ENCODE results near the gene CES4A.

CES4A gene

DNA sequence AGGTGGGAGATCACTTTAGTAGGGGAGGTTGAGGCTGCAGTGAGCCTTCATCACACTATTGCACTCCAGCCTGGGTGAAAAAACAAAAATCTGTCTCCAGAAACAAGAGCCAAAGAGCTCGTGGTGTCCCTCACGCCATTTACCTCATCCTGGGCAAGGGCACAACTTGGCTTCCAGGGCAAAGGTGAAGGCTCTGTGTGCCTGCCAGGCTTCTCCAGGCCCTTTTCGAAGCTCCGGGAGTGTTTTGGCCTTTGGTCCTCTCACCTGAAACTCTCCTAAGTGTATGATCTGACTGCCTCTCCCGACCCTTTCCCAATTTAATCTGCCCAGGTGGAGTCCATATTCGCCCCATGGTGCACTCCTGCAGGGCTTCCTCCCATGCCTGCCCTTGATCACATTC is 38.9 kb upstream of the CES4A start (continued):
- TF ChIP-seq RARB (CRISPR knock-in tag; IDR thresholded peaks at IDR 0.05) = no peak
- TF ChIP-seq GLIS3 (CRISPR knock-in tag; IDR thresholded peaks at IDR 0.05) = no peak
- TF ChIP-seq, protein P1, sequence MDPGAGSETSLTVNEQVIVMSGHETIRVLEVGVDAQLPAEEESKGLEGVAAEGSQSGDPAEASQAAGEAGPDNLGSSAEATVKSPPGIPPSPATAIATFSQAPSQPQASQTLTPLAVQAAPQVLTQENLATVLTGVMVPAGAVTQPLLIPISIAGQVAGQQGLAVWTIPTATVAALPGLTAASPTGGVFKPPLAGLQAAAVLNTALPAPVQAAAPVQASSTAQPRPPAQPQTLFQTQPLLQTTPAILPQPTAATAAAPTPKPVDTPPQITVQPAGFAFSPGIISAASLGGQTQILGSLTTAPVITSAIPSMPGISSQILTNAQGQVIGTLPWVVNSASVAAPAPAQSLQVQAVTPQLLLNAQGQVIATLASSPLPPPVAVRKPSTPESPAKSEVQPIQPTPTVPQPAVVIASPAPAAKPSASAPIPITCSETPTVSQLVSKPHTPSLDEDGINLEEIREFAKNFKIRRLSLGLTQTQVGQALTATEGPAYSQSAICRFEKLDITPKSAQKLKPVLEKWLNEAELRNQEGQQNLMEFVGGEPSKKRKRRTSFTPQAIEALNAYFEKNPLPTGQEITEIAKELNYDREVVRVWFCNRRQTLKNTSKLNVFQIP (CRISPR knock-in tag; IDR thresholded peaks at IDR 0.05; ENCODE audit: borderline replicate concordance, low read depth) = no peak
- no peak for TF ChIP-seq TCF4 (CRISPR knock-in tag; IDR thresholded peaks at IDR 0.05; ENCODE audit: borderline replicate concordance)
- TF ChIP-seq ARNTL (CRISPR knock-in tag; IDR thresholded peaks at IDR 0.05; ENCODE audit: borderline replicate concordance, low read depth) = no peak

DNA sequence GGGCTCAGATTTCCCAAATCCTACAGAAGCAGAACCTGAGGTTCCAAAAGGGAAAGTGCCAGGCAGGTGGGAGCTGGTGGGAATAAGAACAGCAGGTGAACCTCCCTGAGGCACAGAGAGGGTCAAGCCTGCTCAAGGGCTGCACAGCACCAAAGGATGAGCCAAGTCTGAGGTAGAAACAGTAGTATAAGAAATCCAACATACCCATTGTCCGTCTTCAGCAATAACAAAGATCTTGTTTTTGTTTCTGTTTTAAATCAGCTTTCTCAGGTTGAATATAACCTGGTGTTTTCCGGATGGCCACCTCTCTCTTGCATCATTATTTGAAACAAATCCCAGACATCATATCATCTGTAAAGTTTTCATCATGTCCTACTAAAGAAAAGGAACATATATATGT is 38.0 kb upstream of the CES4A start:
- no peak for ATAC-seq

DNA sequence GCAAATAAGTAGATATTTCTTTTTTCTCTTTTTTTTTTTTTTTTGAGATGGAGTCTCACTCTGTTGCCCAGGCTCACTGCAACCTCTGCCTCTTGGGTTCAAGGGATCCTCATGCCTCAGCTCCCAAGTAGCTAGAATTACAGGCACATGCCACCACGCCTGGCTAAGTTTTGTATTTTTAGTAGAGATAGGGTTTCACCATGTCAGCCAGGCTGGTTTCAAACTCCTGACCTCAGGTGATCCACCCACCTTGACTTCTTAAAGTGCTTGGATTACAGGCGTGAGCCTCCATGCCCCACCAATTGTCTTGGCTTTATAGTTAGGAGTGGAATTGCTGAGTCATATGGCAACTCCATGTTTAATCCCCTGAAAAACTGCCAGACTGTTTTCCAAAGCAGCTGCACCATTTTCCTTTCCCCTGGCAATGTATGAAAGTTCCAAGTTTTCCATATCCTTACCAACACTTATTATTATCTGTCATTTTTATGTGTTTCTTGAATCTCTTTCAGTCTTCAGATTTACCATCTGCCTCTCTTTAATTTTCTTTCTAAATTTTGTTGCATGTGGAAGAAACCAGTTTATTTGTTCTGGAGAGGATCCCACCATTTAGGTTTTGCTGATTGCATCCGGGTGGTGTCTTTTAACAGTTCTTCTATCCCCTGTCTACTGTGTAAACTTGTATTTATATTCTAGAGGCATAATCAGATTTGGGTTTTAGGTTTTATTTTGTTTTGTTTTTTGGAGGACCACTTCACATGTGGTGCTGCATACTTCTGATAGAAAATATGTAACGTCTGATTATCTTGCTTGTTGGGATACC is 37.2 kb upstream of the CES4A start:
- no peak for ATAC-seq
- TF ChIP-seq OSR1 (CRISPR knock-in tag; IDR thresholded peaks at IDR 0.05) = no peak
- no peak for TF ChIP-seq RARB (CRISPR knock-in tag; IDR thresholded peaks at IDR 0.05)
- TF ChIP-seq GLIS3 (CRISPR knock-in tag; IDR thresholded peaks at IDR 0.05) = no peak
- TF ChIP-seq, protein P2, sequence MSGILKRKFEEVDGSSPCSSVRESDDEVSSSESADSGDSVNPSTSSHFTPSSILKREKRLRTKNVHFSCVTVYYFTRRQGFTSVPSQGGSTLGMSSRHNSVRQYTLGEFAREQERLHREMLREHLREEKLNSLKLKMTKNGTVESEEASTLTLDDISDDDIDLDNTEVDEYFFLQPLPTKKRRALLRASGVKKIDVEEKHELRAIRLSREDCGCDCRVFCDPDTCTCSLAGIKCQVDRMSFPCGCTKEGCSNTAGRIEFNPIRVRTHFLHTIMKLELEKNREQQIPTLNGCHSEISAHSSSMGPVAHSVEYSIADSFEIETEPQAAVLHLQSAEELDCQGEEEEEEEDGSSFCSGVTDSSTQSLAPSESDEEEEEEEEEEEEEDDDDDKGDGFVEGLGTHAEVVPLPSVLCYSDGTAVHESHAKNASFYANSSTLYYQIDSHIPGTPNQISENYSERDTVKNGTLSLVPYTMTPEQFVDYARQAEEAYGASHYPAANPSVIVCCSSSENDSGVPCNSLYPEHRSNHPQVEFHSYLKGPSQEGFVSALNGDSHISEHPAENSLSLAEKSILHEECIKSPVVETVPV (CRISPR knock-in tag; IDR thresholded peaks at IDR 0.05) = no peak
- no peak for TF ChIP-seq SNAI2 (CRISPR knock-in tag; IDR thresholded peaks at IDR 0.05)
- no peak for TF ChIP-seq TOX (CRISPR knock-in tag; IDR thresholded peaks at IDR 0.05; ENCODE audit: borderline replicate concordance)
- TF ChIP-seq ZNF8 (CRISPR knock-in tag; IDR thresholded peaks at IDR 0.05) = no peak
- no peak for TF ChIP-seq ZNF565 (CRISPR knock-in tag; conservative IDR thresholded peaks at IDR 0.05; ENCODE audit: low read depth)
- no peak for TF ChIP-seq ZNF70 (CRISPR knock-in tag; IDR thresholded peaks at IDR 0.05)
- TF ChIP-seq ESRRG (CRISPR knock-in tag; IDR thresholded peaks at IDR 0.05) = no peak
- TF ChIP-seq CSDC2 (CRISPR knock-in tag; IDR thresholded peaks at IDR 0.05) = no peak
- TF ChIP-seq ARNTL (CRISPR knock-in tag; IDR thresholded peaks at IDR 0.05; ENCODE audit: borderline replicate concordance, low read depth) = no peak

More for the DNA sequence above, 38.0 kb upstream of the CES4A start:
- TF ChIP-seq ARNTL (CRISPR knock-in tag; IDR thresholded peaks at IDR 0.05; ENCODE audit: borderline replicate concordance, low read depth) = no peak
- no peak for TF ChIP-seq GLIS3 (CRISPR knock-in tag; IDR thresholded peaks at IDR 0.05)
- TF ChIP-seq, protein P1 (CRISPR knock-in tag; IDR thresholded peaks at IDR 0.05; ENCODE audit: borderline replicate concordance, low read depth) = no peak
- TF ChIP-seq BACH2 (CRISPR knock-in tag; IDR thresholded peaks at IDR 0.05; ENCODE audit: borderline replicate concordance) = no peak
- no peak for TF ChIP-seq TCF4 (CRISPR knock-in tag; IDR thresholded peaks at IDR 0.05; ENCODE audit: borderline replicate concordance)
- no peak for TF ChIP-seq ZNF70 (CRISPR knock-in tag; IDR thresholded peaks at IDR 0.05)
- no peak for TF ChIP-seq ZNF565 (CRISPR knock-in tag; conservative IDR thresholded peaks at IDR 0.05; ENCODE audit: low read depth)
- TF ChIP-seq, protein P3, sequence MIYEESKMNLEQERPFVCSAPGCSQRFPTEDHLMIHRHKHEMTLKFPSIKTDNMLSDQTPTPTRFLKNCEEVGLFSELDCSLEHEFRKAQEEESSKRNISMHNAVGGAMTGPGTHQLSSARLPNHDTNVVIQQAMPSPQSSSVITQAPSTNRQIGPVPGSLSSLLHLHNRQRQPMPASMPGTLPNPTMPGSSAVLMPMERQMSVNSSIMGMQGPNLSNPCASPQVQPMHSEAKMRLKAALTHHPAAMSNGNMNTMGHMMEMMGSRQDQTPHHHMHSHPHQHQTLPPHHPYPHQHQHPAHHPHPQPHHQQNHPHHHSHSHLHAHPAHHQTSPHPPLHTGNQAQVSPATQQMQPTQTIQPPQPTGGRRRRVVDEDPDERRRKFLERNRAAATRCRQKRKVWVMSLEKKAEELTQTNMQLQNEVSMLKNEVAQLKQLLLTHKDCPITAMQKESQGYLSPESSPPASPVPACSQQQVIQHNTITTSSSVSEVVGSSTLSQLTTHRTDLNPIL (CRISPR knock-in tag; IDR thresholded peaks at IDR 0.05; ENCODE audit: low read depth) = no peak
- TF ChIP-seq CSDC2 (CRISPR knock-in tag; IDR thresholded peaks at IDR 0.05) = no peak
- TF ChIP-seq ESRRG (CRISPR knock-in tag; IDR thresholded peaks at IDR 0.05) = no peak
- TF ChIP-seq, protein P2 (CRISPR knock-in tag; IDR thresholded peaks at IDR 0.05) = no peak
- TF ChIP-seq, protein P4, sequence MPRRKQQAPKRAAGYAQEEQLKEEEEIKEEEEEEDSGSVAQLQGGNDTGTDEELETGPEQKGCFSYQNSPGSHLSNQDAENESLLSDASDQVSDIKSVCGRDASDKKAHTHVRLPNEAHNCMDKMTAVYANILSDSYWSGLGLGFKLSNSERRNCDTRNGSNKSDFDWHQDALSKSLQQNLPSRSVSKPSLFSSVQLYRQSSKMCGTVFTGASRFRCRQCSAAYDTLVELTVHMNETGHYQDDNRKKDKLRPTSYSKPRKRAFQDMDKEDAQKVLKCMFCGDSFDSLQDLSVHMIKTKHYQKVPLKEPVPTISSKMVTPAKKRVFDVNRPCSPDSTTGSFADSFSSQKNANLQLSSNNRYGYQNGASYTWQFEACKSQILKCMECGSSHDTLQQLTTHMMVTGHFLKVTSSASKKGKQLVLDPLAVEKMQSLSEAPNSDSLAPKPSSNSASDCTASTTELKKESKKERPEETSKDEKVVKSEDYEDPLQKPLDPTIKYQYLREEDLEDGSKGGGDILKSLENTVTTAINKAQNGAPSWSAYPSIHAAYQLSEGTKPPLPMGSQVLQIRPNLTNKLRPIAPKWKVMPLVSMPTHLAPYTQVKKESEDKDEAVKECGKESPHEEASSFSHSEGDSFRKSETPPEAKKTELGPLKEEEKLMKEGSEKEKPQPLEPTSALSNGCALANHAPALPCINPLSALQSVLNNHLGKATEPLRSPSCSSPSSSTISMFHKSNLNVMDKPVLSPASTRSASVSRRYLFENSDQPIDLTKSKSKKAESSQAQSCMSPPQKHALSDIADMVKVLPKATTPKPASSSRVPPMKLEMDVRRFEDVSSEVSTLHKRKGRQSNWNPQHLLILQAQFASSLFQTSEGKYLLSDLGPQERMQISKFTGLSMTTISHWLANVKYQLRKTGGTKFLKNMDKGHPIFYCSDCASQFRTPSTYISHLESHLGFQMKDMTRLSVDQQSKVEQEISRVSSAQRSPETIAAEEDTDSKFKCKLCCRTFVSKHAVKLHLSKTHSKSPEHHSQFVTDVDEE (CRISPR knock-in tag; IDR thresholded peaks at IDR 0.05) = no peak
- TF ChIP-seq OSR1 (CRISPR knock-in tag; IDR thresholded peaks at IDR 0.05) = no peak
